HepG2 (cell line): ENCODE measurements around the gene LMCD1. TPM values are rescaled to one million over a fixed set of nuclear protein-coding genes. Genes with fewer than 3 reads are reported as not detected.

Source experiments
- ARID2 ChIP-seq: sonication (generic); formaldehyde crosslinking; IDR thresholded peaks from 2 replicates; pipeline ENCODE4 v1.8.1; 2022; ENCODE audit warnings: mild to moderate bottlenecking, missing genetic modification reagents, borderline replicate concordance
- DBP ChIP-seq: sonication (generic); formaldehyde crosslinking; IDR thresholded peaks from 2 replicates; pipeline ENCODE4 v1.4.0; 2020; ENCODE audit warnings: missing genetic modification reagents; ENCODE audit errors: not compliant biosample characterization
- DMTF1 ChIP-seq: sonication (generic); formaldehyde crosslinking; IDR thresholded peaks from 2 replicates; pipeline ENCODE4 v1.4.0; 2020; ENCODE audit warnings: mild to moderate bottlenecking, missing genetic modification reagents
- GATAD2A ChIP-seq: IDR thresholded peaks from 2 replicates; pipeline ENCODE4 v1.6.1; 2016
- GTF3A ChIP-seq: sonication (generic); formaldehyde crosslinking; conservative IDR thresholded peaks from 2 replicates; pipeline ENCODE4 v1.4.0; 2020; ENCODE audit warnings: mild to moderate bottlenecking, missing genetic modification reagents
- HNRNPUL1 ChIP-seq: fragments of 200-400 bp; formaldehyde crosslinking; IDR thresholded peaks from 2 replicates; pipeline ENCODE4 v1.6.1; 2017; ENCODE audit warnings: low read depth, mild to moderate bottlenecking, low read length, moderate library complexity
- MAX ChIP-seq: IDR thresholded peaks from 2 replicates; pipeline ENCODE4 v1.6.1; 2012; ENCODE audit warnings: inconsistent platforms
- NFE2L2 ChIP-seq: fragments of 150-350 bp; IDR thresholded peaks from 2 replicates; pipeline ENCODE4 v1.6.1; 2014; ENCODE audit warnings: low read length
- PAX8 ChIP-seq: sonication (generic); formaldehyde crosslinking; IDR thresholded peaks from 2 replicates; pipeline ENCODE4 v1.8.0; 2022; ENCODE audit warnings: mild to moderate bottlenecking, missing genetic modification reagents, borderline replicate concordance
- SNAPC5 ChIP-seq: sonication (generic); formaldehyde crosslinking; IDR thresholded peaks from 2 replicates; pipeline ENCODE4 v1.8.1; 2023; ENCODE audit warnings: mild to moderate bottlenecking, missing genetic modification reagents, borderline replicate concordance
- SRSF9 ChIP-seq: fragments of 200-400 bp; formaldehyde crosslinking; IDR thresholded peaks from 2 replicates; pipeline ENCODE4 v1.6.1; 2018; ENCODE audit warnings: borderline replicate concordance, mild to moderate bottlenecking, low read depth, low read length; ENCODE audit not compliant: insufficient read depth, poor library complexity, severe bottlenecking
- TBL1XR1 ChIP-seq: fragments of 150-350 bp; IDR thresholded peaks from 2 replicates; pipeline ENCODE4 v1.6.1; 2014; ENCODE audit warnings: borderline replicate concordance, low read length; ENCODE audit not compliant: partially characterized antibody
- ZNF253 ChIP-seq: sonication (generic); formaldehyde crosslinking; IDR thresholded peaks from 2 replicates; pipeline ENCODE4 v1.8.0; 2022; ENCODE audit warnings: mild to moderate bottlenecking, missing genetic modification reagents, borderline replicate concordance
- ZNF615 ChIP-seq: sonication (generic); formaldehyde crosslinking; IDR thresholded peaks from 2 replicates; pipeline ENCODE4 v1.5.0; 2020; ENCODE audit warnings: mild to moderate bottlenecking, missing genetic modification reagents, borderline replicate concordance
- polyA plus RNA-seq, 8 experiments: library from polyadenylated mRNA; depleted of rRNA in 3 of 8; stranded (reverse) in 7 of 8; unstranded in 1 of 8; fragments of >200 nt; fragmentation: Illumina TruSeq in 4 of 8; extraction: Trizol in 4 of 8; gene quantifications; 2 replicates each; pipeline versions ENCODE4 v1.2.1 to v1.2.3, GENCODE V29; 2011 to 2016; ENCODE audit warnings: low read depth in 4 of 8, missing spikeins in 1 of 8, mixed read lengths in 1 of 8; ENCODE audit not compliant: insufficient read depth in 1 of 8
- total RNA-seq, 5 experiments: library from RNA; depleted of rRNA; stranded (reverse); fragments of >200 nt; fragmentation: Illumina TruSeq; extraction: Trizol; gene quantifications; 2 replicates each; pipeline ENCODE4 v1.2.3, GENCODE V29; 2016; ENCODE audit warnings: low read depth in 1 of 5
- TF ChIP-seq, protein P1 (sequence below): sonication (generic); formaldehyde crosslinking; conservative IDR thresholded peaks from 2 replicates; pipeline ENCODE4 v1.5.0; 2020; ENCODE audit warnings: missing genetic modification reagents
- TF ChIP-seq, protein P2 (sequence below): IDR thresholded peaks from 2 replicates; pipeline ENCODE4 v1.4.0; 2020; ENCODE audit warnings: mild to moderate bottlenecking, missing genetic modification reagents
- TF ChIP-seq, protein P3 (sequence below): sonication (generic); formaldehyde crosslinking; conservative IDR thresholded peaks from 2 replicates; pipeline ENCODE4 v1.8.0; 2022; ENCODE audit warnings: low read depth, missing genetic modification reagents

LMCD1 gene
- total and polyA plus RNA-seq, 2 of the 13 experiments (the other 11 are each of a cell fraction or from before 2014, with no cell fraction given): 6.2 to 7.1 TPM

- TF ChIP-seq MAX (peak; percentile 99), ARID2 (CRISPR knock-in tag) (peak; percentile 89), DBP (CRISPR knock-in tag) (peak; percentile 91), PAX8 (CRISPR knock-in tag) (no peak; the same call in 1 of the 2 replicates), GTF3A (no peak), ZNF253 (CRISPR knock-in tag) (peak; percentile 92; the same call in 1 of the 2 replicates), DMTF1 (0 out of 2 replicates have a peak, but pooled peaks have one; percentile 58), GATAD2A (CRISPR knock-in tag) (peak; percentile 45; the same call in 1 of the 2 replicates), HNRNPUL1 (no peak), SNAPC5 (CRISPR knock-in tag) (peak; percentile 93), ZNF615 (CRISPR knock-in tag) (no peak), TBL1XR1 (no peak), NFE2L2 (no peak), SRSF9 (no peak)
- TF ChIP-seq, protein P1, sequence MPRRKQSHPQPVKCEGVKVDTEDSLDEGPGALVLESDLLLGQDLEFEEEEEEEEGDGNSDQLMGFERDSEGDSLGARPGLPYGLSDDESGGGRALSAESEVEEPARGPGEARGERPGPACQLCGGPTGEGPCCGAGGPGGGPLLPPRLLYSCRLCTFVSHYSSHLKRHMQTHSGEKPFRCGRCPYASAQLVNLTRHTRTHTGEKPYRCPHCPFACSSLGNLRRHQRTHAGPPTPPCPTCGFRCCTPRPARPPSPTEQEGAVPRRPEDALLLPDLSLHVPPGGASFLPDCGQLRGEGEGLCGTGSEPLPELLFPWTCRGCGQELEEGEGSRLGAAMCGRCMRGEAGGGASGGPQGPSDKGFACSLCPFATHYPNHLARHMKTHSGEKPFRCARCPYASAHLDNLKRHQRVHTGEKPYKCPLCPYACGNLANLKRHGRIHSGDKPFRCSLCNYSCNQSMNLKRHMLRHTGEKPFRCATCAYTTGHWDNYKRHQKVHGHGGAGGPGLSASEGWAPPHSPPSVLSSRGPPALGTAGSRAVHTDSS: no peak
- TF ChIP-seq, protein P2, sequence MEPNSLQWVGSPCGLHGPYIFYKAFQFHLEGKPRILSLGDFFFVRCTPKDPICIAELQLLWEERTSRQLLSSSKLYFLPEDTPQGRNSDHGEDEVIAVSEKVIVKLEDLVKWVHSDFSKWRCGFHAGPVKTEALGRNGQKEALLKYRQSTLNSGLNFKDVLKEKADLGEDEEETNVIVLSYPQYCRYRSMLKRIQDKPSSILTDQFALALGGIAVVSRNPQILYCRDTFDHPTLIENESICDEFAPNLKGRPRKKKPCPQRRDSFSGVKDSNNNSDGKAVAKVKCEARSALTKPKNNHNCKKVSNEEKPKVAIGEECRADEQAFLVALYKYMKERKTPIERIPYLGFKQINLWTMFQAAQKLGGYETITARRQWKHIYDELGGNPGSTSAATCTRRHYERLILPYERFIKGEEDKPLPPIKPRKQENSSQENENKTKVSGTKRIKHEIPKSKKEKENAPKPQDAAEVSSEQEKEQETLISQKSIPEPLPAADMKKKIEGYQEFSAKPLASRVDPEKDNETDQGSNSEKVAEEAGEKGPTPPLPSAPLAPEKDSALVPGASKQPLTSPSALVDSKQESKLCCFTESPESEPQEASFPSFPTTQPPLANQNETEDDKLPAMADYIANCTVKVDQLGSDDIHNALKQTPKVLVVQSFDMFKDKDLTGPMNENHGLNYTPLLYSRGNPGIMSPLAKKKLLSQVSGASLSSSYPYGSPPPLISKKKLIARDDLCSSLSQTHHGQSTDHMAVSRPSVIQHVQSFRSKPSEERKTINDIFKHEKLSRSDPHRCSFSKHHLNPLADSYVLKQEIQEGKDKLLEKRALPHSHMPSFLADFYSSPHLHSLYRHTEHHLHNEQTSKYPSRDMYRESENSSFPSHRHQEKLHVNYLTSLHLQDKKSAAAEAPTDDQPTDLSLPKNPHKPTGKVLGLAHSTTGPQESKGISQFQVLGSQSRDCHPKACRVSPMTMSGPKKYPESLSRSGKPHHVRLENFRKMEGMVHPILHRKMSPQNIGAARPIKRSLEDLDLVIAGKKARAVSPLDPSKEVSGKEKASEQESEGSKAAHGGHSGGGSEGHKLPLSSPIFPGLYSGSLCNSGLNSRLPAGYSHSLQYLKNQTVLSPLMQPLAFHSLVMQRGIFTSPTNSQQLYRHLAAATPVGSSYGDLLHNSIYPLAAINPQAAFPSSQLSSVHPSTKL (CRISPR knock-in tag): peak; percentile 56; the same call in 1 of the 2 replicates
- TF ChIP-seq, protein P3, sequence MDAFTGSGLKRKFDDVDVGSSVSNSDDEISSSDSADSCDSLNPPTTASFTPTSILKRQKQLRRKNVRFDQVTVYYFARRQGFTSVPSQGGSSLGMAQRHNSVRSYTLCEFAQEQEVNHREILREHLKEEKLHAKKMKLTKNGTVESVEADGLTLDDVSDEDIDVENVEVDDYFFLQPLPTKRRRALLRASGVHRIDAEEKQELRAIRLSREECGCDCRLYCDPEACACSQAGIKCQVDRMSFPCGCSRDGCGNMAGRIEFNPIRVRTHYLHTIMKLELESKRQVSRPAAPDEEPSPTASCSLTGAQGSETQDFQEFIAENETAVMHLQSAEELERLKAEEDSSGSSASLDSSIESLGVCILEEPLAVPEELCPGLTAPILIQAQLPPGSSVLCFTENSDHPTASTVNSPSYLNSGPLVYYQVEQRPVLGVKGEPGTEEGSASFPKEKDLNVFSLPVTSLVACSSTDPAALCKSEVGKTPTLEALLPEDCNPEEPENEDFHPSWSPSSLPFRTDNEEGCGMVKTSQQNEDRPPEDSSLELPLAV (CRISPR knock-in tag): no peak
These were observed at the start of gene LMCD1 (continued) for GRCh38 chr3:8501371-8502131.
